LNCAP (cell line): ENCODE data around the gene LYZL2.

Source experiments
- CTCF ChIP-seq: fragments of 450-650 bp; IDR thresholded peaks from 2 replicates; pipeline ENCODE4 v1.5.1; 2017; ENCODE audit warnings: mild to moderate bottlenecking

The LYZL2 gene

GRCh38 chr10:30617070-30617469, 12.5 kb downstream of the LYZL2 start:
- no peak for TF ChIP-seq CTCF

- TF ChIP-seq CTCF: no peak
Observed at GRCh38 chr10:30607814-30608213, 21.7 kb downstream of the LYZL2 start.

DNA sequence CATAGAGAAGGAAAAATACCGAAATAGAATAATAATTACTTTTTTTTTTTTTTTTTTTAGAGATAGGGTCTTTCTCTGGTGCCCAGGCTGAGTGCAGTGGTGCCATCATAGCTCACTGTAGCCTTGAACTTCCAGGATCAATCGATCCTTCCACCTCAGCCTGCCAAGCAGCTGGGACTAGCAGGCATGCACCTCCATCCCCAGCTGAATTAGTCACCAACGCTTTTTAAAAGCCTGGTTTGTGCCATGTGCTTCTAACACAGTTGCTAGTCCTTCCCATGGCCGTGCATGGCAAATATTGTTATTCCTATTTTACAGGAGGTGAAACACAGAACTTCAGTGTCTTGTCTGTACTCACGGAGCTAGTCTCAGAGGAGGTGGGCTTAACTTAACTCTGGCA, 23.2 kb downstream of the LYZL2 start:
- TF ChIP-seq CTCF: no peak

DNA sequence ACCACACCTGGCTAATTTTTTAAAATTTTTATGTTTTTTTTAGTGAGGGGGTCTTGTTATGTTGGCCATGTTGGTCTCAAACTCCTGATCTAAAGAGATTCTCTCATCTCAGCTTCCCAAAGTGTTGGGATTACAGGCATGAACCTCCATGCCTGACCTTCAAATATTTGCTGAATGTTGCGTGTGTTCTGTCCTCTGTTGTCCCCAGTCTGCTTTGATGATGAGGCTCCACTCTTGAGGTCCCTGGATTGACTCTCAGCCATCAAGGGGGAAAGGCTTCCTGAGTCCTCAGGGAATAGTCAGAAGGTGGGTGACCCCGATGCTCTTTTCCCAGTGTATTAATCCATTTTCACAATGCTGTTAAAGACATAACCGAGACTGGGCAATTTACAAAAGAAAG, 26.0 kb downstream of the LYZL2 start:
- TF ChIP-seq CTCF: no peak

GRCh38 chr10:30602747-30603146, 26.8 kb downstream of the LYZL2 start:
- TF ChIP-seq CTCF: no peak

- TF ChIP-seq CTCF: no peak
Observed at GRCh38 chr10:30600005-30600404, 29.5 kb downstream of the LYZL2 start.

DNA sequence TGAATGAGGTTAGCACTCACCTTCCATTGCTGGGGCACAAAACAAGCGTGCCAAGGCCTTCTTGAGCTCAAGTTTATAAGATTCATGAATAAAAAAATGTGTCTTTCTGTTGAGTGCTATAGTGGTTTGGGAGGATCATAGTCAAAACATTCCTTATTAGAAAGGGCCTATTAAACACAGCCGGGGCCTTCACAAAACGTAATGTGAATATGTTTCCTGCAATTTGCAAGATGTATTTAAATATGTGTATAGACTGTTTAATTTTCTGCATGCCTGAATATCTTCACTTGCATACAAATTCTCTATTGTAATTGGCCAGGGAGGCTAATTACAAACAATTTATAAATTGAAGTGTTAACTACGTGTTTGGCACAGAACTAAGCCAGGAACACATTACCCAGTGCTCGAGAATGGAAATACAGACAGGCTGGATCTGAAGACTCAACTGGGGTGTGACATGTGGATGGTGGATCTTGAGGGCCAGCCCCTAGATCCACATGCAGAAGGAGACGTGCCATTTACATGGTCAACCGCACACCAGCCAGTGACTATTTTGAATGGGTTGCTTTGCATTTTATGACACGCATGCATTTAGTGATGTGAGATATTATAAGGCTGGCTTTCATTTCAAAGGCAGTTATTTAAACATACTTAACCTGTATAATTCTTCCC, 31.3 kb downstream of the LYZL2 start:
- no peak for TF ChIP-seq CTCF

- TF ChIP-seq CTCF: no peak
Observed at GRCh38 chr10:30596013-30596412, 33.5 kb downstream of the LYZL2 start.
